H1 (cell line): Measurements from ENCODE around the gene TSPAN32. TPM values are rescaled to one million over a fixed set of nuclear protein-coding genes. Genes with fewer than 3 reads are reported as not detected.

Experiments
- CTCF ChIA-PET: fragments of 300-600 bp; sonication (Branson Sonifier 250); formaldehyde crosslinking; loops from one replicate; lab custom pipeline; 2021; ENCODE audit not compliant: partially characterized antibody; lab: Charles Lee
- POLR2A ChIA-PET: fragments of 300-600 bp; sonication (Branson Sonifier 250); formaldehyde crosslinking; loops from one replicate; lab custom pipeline; 2021; ENCODE audit warnings: inconsistent platforms; ENCODE audit not compliant: partially characterized antibody; lab: Charles Lee
- DNase-seq, 2 experiments: peaks; one replicate each; pipeline versions ENCODE4 v3.0.0 to v3.0.0-alpha.2; 2010 to 2022; ENCODE audit warnings: low spot score in 2 of 2, low read depth in 1 of 2, mixed read lengths in 1 of 2
- FAIRE-seq: peaks from 2 replicates; lab custom pipeline; 2011; peaks lifted over from hg19 to GRCh38; lab: Jason Lieb, UNC
- H2AFZ ChIP-seq: 2 replicates; pipeline ENCODE4 v1.8.1; 2012; ENCODE audit warnings: low read length, inconsistent platforms
- H2AK5ac ChIP-seq: 2 replicates; pipeline ENCODE4 v1.6.1; 2013; ENCODE audit warnings: low read depth, low read length
- H2BK120ac ChIP-seq: replicated peaks from 2 replicates; pipeline ENCODE3; 2013; ENCODE audit warnings: low read depth, low read length, inconsistent platforms
- H2BK12ac ChIP-seq: 2 replicates; pipeline ENCODE4 v1.6.1; 2013; ENCODE audit warnings: low read depth, low read length
- H2BK15ac ChIP-seq: 2 replicates; pipeline ENCODE4 v1.6.1; 2013; ENCODE audit warnings: low read length
- H2BK20ac ChIP-seq: 2 replicates; pipeline ENCODE4 v1.6.1; 2013; ENCODE audit warnings: low read length
- H2BK5ac ChIP-seq: 2 replicates; pipeline ENCODE4 v1.6.1; 2013; ENCODE audit warnings: low read depth, low read length
- H3K14ac ChIP-seq: 2 replicates; pipeline ENCODE4 v1.6.1; 2013; ENCODE audit warnings: inconsistent platforms; ENCODE audit not compliant: insufficient read length
- H3K18ac ChIP-seq: 2 replicates; pipeline ENCODE4 v1.6.1; 2013; ENCODE audit warnings: low read length; ENCODE audit errors: extremely low read depth
- H3K23ac ChIP-seq: 2 replicates; pipeline ENCODE4 v1.6.1; 2013; ENCODE audit warnings: inconsistent platforms; ENCODE audit not compliant: insufficient read length
- H3K23me2 ChIP-seq: 2 replicates; pipeline ENCODE4 v1.6.1; 2013; ENCODE audit warnings: low read depth, low read length
- H3K27ac ChIP-seq: 2 replicates; pipeline ENCODE4 v1.6.1; 2011; ENCODE audit warnings: low read depth, low read length, inconsistent platforms
- H3K27me3 ChIP-seq, 4 experiments: replicated peaks in 1 of 4; 1 replicate in 1 of 4; 2 replicates in 3 of 4; pipeline versions ENCODE4 v1.6.1 to v1.8.1; 2011 to 2013; ENCODE audit warnings: low read length in 3 of 4, mild to moderate bottlenecking in 3 of 4, inconsistent platforms in 2 of 4, mixed read lengths in 2 of 4, moderate library complexity in 1 of 4; ENCODE audit not compliant: control insufficient read depth in 3 of 4, insufficient read depth in 3 of 4; ENCODE audit errors: extremely low read depth in 1 of 4
- H3K36me3 ChIP-seq, 4 experiments: 2 replicates each; pipeline versions ENCODE4 v1.6.1 to v1.8.1; 2011 to 2013; ENCODE audit warnings: mild to moderate bottlenecking in 4 of 4, low read length in 3 of 4, moderate library complexity in 2 of 4, control low read depth in 1 of 4, inconsistent platforms in 1 of 4; ENCODE audit not compliant: insufficient read depth in 4 of 4, control insufficient read depth in 2 of 4
- H3K4ac ChIP-seq: replicated peaks from 2 replicates; pipeline ENCODE3; 2013; ENCODE audit warnings: low read length, low read depth, mixed read lengths, inconsistent platforms; ENCODE audit not compliant: insufficient read length
- H3K4me1 ChIP-seq, 4 experiments: replicated peaks in 1 of 4; 1 replicate in 1 of 4; 2 replicates in 3 of 4; pipeline versions ENCODE4 v1.6.1 to v1.8.1; 2011 to 2013; ENCODE audit warnings: low read length in 3 of 4, inconsistent platforms in 2 of 4, mixed read lengths in 1 of 4; ENCODE audit not compliant: insufficient read depth in 4 of 4, control insufficient read depth in 3 of 4
- H3K4me2 ChIP-seq, 2 experiments: 2 replicates each; pipeline versions ENCODE4 v1.6.1 to v1.8.1; 2011 to 2013; ENCODE audit warnings: low read depth in 2 of 2, low read length in 2 of 2, control low read depth in 1 of 2, inconsistent platforms in 1 of 2, mild to moderate bottlenecking in 1 of 2; ENCODE audit not compliant: insufficient read depth in 1 of 2
- H3K4me3 ChIP-seq, 4 experiments: fragments of 200-600, 300-600 bp in 1 of 4; sonication (generic), shearing (Covaris generic), sonication (Bioruptor Twin) in 1 of 4; 2 replicates each; pipeline versions ENCODE4 v1.5.1 to v1.8.1; 2011 to 2016; ENCODE audit warnings: low read length in 4 of 4, low read depth in 3 of 4, control low read depth in 2 of 4, inconsistent platforms in 2 of 4, mild to moderate bottlenecking in 2 of 4, mixed read lengths in 1 of 4, moderate library complexity in 1 of 4; ENCODE audit not compliant: insufficient read depth in 2 of 4; ENCODE audit errors: extremely low read depth in 1 of 4
- H3K56ac ChIP-seq: replicated peaks from 2 replicates; pipeline ENCODE3; 2013; ENCODE audit warnings: low read depth, mild to moderate bottlenecking, mixed read lengths, low read length, inconsistent platforms; ENCODE audit not compliant: insufficient read length
- H3K79me1 ChIP-seq: 2 replicates; pipeline ENCODE4 v1.6.1; 2013; ENCODE audit warnings: low read depth, low read length, control low read depth
- H3K79me2 ChIP-seq, 2 experiments: 2 replicates each; pipeline versions ENCODE4 v1.6.1 to v1.8.1; 2012 to 2013; ENCODE audit warnings: low read length in 2 of 2, mild to moderate bottlenecking in 2 of 2, inconsistent platforms in 1 of 2; ENCODE audit not compliant: insufficient read depth in 2 of 2, control insufficient read depth in 1 of 2
- H3K9ac ChIP-seq, 4 experiments: replicated peaks in 1 of 4; 1 replicate in 1 of 4; 2 replicates in 3 of 4; pipeline versions ENCODE4 v1.6.1 to v1.8.1; 2011 to 2013; ENCODE audit warnings: low read depth in 3 of 4, low read length in 3 of 4, control low read depth in 2 of 4, mild to moderate bottlenecking in 2 of 4, moderate library complexity in 2 of 4, inconsistent platforms in 1 of 4; ENCODE audit errors: extremely low read depth in 1 of 4
- H3K9me3 ChIP-seq, 2 experiments: 2 replicates each; pipeline versions ENCODE4 v1.6.1 to v1.8.1; 2012 to 2013; ENCODE audit warnings: mild to moderate bottlenecking in 2 of 2, moderate library complexity in 2 of 2, control low read depth in 1 of 2, inconsistent platforms in 1 of 2, low read depth in 1 of 2, low read length in 1 of 2, mixed read lengths in 1 of 2; ENCODE audit not compliant: insufficient read depth in 2 of 2
- H4K20me1 ChIP-seq, 2 experiments: replicated peaks in 1 of 2; 2 replicates each; pipeline versions ENCODE3 to v1.8.1; 2011 to 2013; ENCODE audit warnings: inconsistent platforms in 2 of 2, low read length in 2 of 2, mild to moderate bottlenecking in 1 of 2; ENCODE audit not compliant: insufficient read depth in 2 of 2, control insufficient read depth in 1 of 2
- H4K5ac ChIP-seq: 2 replicates; pipeline ENCODE4 v1.6.1; 2013; ENCODE audit warnings: low read length, low read depth, mixed read lengths, inconsistent platforms; ENCODE audit not compliant: insufficient read length
- H4K8ac ChIP-seq: 2 replicates; pipeline ENCODE4 v1.8.0; 2013; ENCODE audit warnings: mild to moderate bottlenecking, moderate library complexity, low read length, inconsistent platforms; ENCODE audit not compliant: insufficient read depth; ENCODE audit errors: extremely low read depth
- H4K91ac ChIP-seq: replicated peaks from 2 replicates; pipeline ENCODE3; 2013; ENCODE audit warnings: low read length, mixed read lengths, inconsistent platforms; ENCODE audit not compliant: insufficient read length
- ASH2L ChIP-seq: fragments of 200-600, 300-600 bp; sonication (generic); IDR thresholded peaks from one replicate; pipeline ENCODE4 v1.7.1; 2017; ENCODE audit warnings: low read length
- BACH1 ChIP-seq: IDR thresholded peaks from 2 replicates; pipeline ENCODE4 v1.6.1; 2012; ENCODE audit warnings: low read length, improper control_type of control experiment
- GABPA ChIP-seq: IDR thresholded peaks from 2 replicates; pipeline ENCODE4 v1.6.1; 2011; ENCODE audit warnings: mild to moderate bottlenecking, low read length, moderate library complexity, borderline replicate concordance; ENCODE audit not compliant: insufficient read depth
- KDM4A ChIP-seq: IDR thresholded peaks from one replicate; pipeline ENCODE4 v1.7.1; 2012; ENCODE audit warnings: low read depth, mild to moderate bottlenecking, moderate library complexity, low read length, inconsistent platforms; ENCODE audit not compliant: severe bottlenecking
- MAX ChIP-seq: IDR thresholded peaks from 2 replicates; pipeline ENCODE4 v1.6.1; 2012; ENCODE audit warnings: inconsistent platforms
- SIX5 ChIP-seq: IDR thresholded peaks from 2 replicates; pipeline ENCODE4 v1.6.1; 2011; ENCODE audit warnings: mild to moderate bottlenecking, low read depth, low read length
- SUZ12 ChIP-seq: fragments of 200-600 bp; sonication (generic); IDR thresholded peaks from 2 replicates; pipeline ENCODE4 v1.6.1; 2012; ENCODE audit warnings: mild to moderate bottlenecking, inconsistent platforms, low read length, moderate library complexity, mixed read lengths
- TAF7 ChIP-seq: optimal IDR thresholded peaks from 2 replicates; pipeline ENCODE3; 2011; ENCODE audit warnings: low read depth, mild to moderate bottlenecking, inconsistent platforms, low read length, moderate library complexity, borderline replicate concordance
- WGBS, 2 experiments: shearing (Covaris generic) in 1 of 2; methylation state at CpG; one replicate each; pipeline versions ENCODE4 v1.1.6 to v1.1.7; 2013 to 2015; ENCODE audit warnings: low lambda C conversion rate in 2 of 2, mixed read lengths in 2 of 2, inconsistent platforms in 1 of 2, low coverage in 1 of 2, missing lambda C conversion rate in 1 of 2; ENCODE audit not compliant: insufficient replicate concordance in 2 of 2, insufficient coverage in 1 of 2, insufficient read length in 1 of 2; ENCODE audit errors: extremely low coverage in 1 of 2, missing lambda C conversion rate in 1 of 2; 5-methylcytosine and 5-hydroxymethylcytosine counted together
- polyA plus RNA-seq, 7 experiments: library from polyadenylated mRNA; depleted of rRNA in 3 of 7; stranded (reverse) in 5 of 7; unstranded in 2 of 7; fragments of >200 nt in 5 of 7; fragments of 200-250 nt in 2 of 7; gene quantifications; 1 replicate in 5 of 7; 2 replicates in 1 of 7; 4 replicates in 1 of 7; pipeline versions ENCODE4 v1.2.1 to v1.2.3, GENCODE V29; 2011 to 2013; ENCODE audit warnings: missing spikeins in 2 of 7, mixed read lengths in 2 of 7
- total RNA-seq: library from RNA; stranded (reverse); fragmentation: NEBNext Ultra II Directional; extraction: Animal tissue kit (Norgen Biotek cat#: 25700); gene quantifications from 2 replicates; pipeline ENCODE4 v1.2.1, GENCODE V29; 2021

TSPAN32 gene
- total and polyA plus RNA-seq, 2 of the 8 experiments (the other 6 are each of a cell fraction or from before 2014, with no cell fraction given): not detected

GRCh38 chr11:2304506-2305139 lies 2.8 kb downstream of the TSPAN32 start:
- ChIA-PET CTCF (interaction anchor here (0.6 to 14.9 kb wide), 68 partner anchors 8 to 749 kb away, joined by 3 to 333 read pairs (median 5); partner anchors contain the start of genes CD81, TH and TSSC4), POLR2A (interaction anchor here (0.8 to 2.4 kb wide), 4 partner anchors 72 to 138 kb away, joined by 3 to 14 read pairs (median 6); partner anchors contain the start of genes CD81 and TSSC4)
- no peak overlapping the region for H3K27ac ChIP-seq
- TF ChIP-seq GABPA (no peak), ASH2L (no peak), TAF7 (no peak), SUZ12 (no peak), MAX (no peak), BACH1 (no peak), SIX5 (no peak), KDM4A (no peak)

More at GRCh38 chr11:2304506-2305139, 2.8 kb downstream of the TSPAN32 start:
- Histone ChIP-seq H2BK5ac (no peak overlapping the region), H2BK120ac (no peak overlapping the region), H2BK12ac (no peak overlapping the region), H3K36me3 (no peaks in the 10 kb centered on the region), H3K14ac (no peak overlapping the region), H3K23me2 (no peaks in the 10 kb centered on the region), H3K18ac (no peak overlapping the region), H4K8ac (no peak overlapping the region; the same call in 1 of the 2 replicates), H2AFZ (no peak overlapping the region), H3K4me2 (no peak overlapping the region), H3K4me1 (peaks cover 0 to 3% (median 0%) of the 10 kb centered on the region in 4 experiments; a peak in 1 of 7 replicates), H4K91ac (no peak overlapping the region), H2AK5ac (no peak overlapping the region), H3K56ac (no peak overlapping the region), H3K9ac (no peak overlapping the region), H3K9me3 (no peaks in the 10 kb centered on the region), H2BK20ac (no peak overlapping the region), H3K27me3 (no peaks in the 10 kb centered on the region), H4K20me1 (peaks cover 0 to 3% of the 10 kb centered on the region in 2 experiments), H3K4ac (no peak overlapping the region), H3K79me1 (no peaks in the 10 kb centered on the region), H3K23ac (no peak overlapping the region), H3K79me2 (no peaks in the 10 kb centered on the region), H2BK15ac (no peak overlapping the region), H3K4me3 (no peak overlapping the region), H4K5ac (no peak overlapping the region)
- no peak for FAIRE-seq
- WGBS, 2 experiments: 85% methylated on average over 11 of the region's 14 CpGs; no CpG with 5 or more reads in 1 of the 2 experiments
- DNase-seq: peak in 1 of 2 experiments; percentile 43
